HepG2 (cell line): ENCODE data around the gene ACVR1B. TPM values are rescaled to one million over a fixed set of nuclear protein-coding genes. Genes with fewer than 3 reads are reported as not detected.

Experiments
- ATAC-seq: fragments of 200-7000 bp; cut with Tn5 transposase; 3 replicates; pipeline ENCODE4 v1.9.1; 2020; ENCODE audit warnings: mild to moderate bottlenecking, moderate library complexity
- BruUV-seq: library from RNA; stranded (reverse); fragments of 400-500 nt; replicated peaks from 2 replicates; lab custom pipeline; 2021; lab: Mats Ljungman, UMichigan
- CTCF ChIA-PET: fragments of 300-600 bp; formaldehyde crosslinking; extraction: SDS; loops from one replicate; lab custom pipeline; 2021; ENCODE audit warnings: low total read pairs, inconsistent platforms, low intra/inter-chr PET ratio; lab: Yijun Ruan, JAX
- POLR2A ChIA-PET: fragments of 350-600 bp; sonication (Branson Sonifier 250); formaldehyde crosslinking; loops from one replicate; lab custom pipeline; 2020; ENCODE audit warnings: antibody characterized with exemption, inconsistent platforms; lab: Yijun Ruan, JAX
- DNase-seq: peaks from one replicate; pipeline ENCODE4 v3.0.0-alpha.2; 2015; ENCODE audit warnings: low spot score
- FAIRE-seq: peaks from 3 replicates; lab custom pipeline; 2011; peaks lifted over from hg19 to GRCh38; lab: Jason Lieb, UNC
- H2AFZ ChIP-seq: one replicate; pipeline ENCODE4 v1.6.1; 2011; ENCODE audit warnings: low read length, inconsistent platforms
- H3K27ac ChIP-seq: fragments of 300-600 bp; 3 replicates; pipeline ENCODE4 v1.8.0; 2011; ENCODE audit warnings: mixed run types, mild to moderate bottlenecking, mixed read lengths, low read length, inconsistent platforms; ENCODE audit not compliant: insufficient read depth; ENCODE audit errors: extremely low read length
- H3K27me3 ChIP-seq, 2 experiments: fragments of 200-600 bp in 1 of 2; 2 replicates in 1 of 2; 3 replicates in 1 of 2; pipeline versions ENCODE4 v1.6.0 to v1.8.0; 2011; ENCODE audit warnings: low read length in 2 of 2, mild to moderate bottlenecking in 2 of 2, moderate library complexity in 2 of 2, inconsistent platforms in 1 of 2; ENCODE audit not compliant: insufficient read depth in 2 of 2, control insufficient read depth in 1 of 2
- H3K36me3 ChIP-seq, 2 experiments: fragments of 200-600 bp in 1 of 2; replicated peaks in 1 of 2; 2 replicates in 1 of 2; 3 replicates in 1 of 2; pipeline versions ENCODE4 v1.5.1 to v1.8.0; 2011; ENCODE audit warnings: low read length in 2 of 2, inconsistent platforms in 1 of 2; ENCODE audit not compliant: insufficient read depth in 2 of 2, control insufficient read depth in 1 of 2
- H3K4me1 ChIP-seq: 2 replicates; pipeline ENCODE4 v1.5.1; 2012; ENCODE audit warnings: low read length, inconsistent platforms; ENCODE audit not compliant: insufficient read depth
- H3K4me2 ChIP-seq: 2 replicates; pipeline ENCODE4 v1.6.0; 2011; ENCODE audit warnings: low read depth, low read length, inconsistent platforms
- H3K4me3 ChIP-seq, 3 experiments: fragments of 200-600 bp in 1 of 3; sonication (generic), shearing (Covaris generic) in 1 of 3; replicated peaks in 1 of 3; 2 replicates each; pipeline ENCODE4 v1.5.1; 2011 to 2016; ENCODE audit warnings: low read length in 3 of 3, inconsistent platforms in 2 of 3, low read depth in 2 of 3, mild to moderate bottlenecking in 2 of 3, control low read depth in 1 of 3, mixed read lengths in 1 of 3; ENCODE audit not compliant: insufficient read depth in 1 of 3
- H3K79me2 ChIP-seq: one replicate; pipeline ENCODE4 v1.6.1; 2011; ENCODE audit warnings: low read length, inconsistent platforms; ENCODE audit not compliant: insufficient read depth
- H3K9ac ChIP-seq: 2 replicates; pipeline ENCODE4 v1.6.0; 2011; ENCODE audit warnings: mild to moderate bottlenecking, low read depth, low read length, inconsistent platforms; ENCODE audit not compliant: insufficient read depth
- H3K9me3 ChIP-seq: 2 replicates; pipeline ENCODE4 v1.5.1; 2012; ENCODE audit warnings: mild to moderate bottlenecking, low read length
- H4K20me1 ChIP-seq: 2 replicates; pipeline ENCODE4 v1.6.0; 2011; ENCODE audit warnings: inconsistent platforms, mild to moderate bottlenecking, low read length, moderate library complexity; ENCODE audit not compliant: insufficient read depth
- ESRRA ChIP-seq: sonication (generic); formaldehyde crosslinking; IDR thresholded peaks from 2 replicates; pipeline ENCODE4 v1.5.1; 2020; ENCODE audit warnings: mild to moderate bottlenecking, low read depth, missing genetic modification reagents
- HNRNPL ChIP-seq: fragments of 200-400 bp; formaldehyde crosslinking; IDR thresholded peaks from 2 replicates; pipeline ENCODE4 v1.6.1; 2017; ENCODE audit warnings: mild to moderate bottlenecking, low read depth, low read length
- HOXD1 ChIP-seq: sonication (generic); formaldehyde crosslinking; IDR thresholded peaks from 2 replicates; pipeline ENCODE4 v1.5.0; 2020; ENCODE audit warnings: missing genetic modification reagents
- KLF16 ChIP-seq, 2 experiments: sonication (generic) in 1 of 2; formaldehyde crosslinking in 1 of 2; IDR thresholded peaks; 2 replicates each; pipeline versions ENCODE4 v1.6.1 to v1.8.0; 2016 to 2023; ENCODE audit warnings: missing genetic modification reagents in 2 of 2, missing compliant biosample characterization in 1 of 2
- MED13 ChIP-seq: sonication (generic); formaldehyde crosslinking; IDR thresholded peaks from 2 replicates; pipeline ENCODE4 v1.5.0; 2020; ENCODE audit warnings: missing genetic modification reagents
- MZF1 ChIP-seq: sonication (generic); formaldehyde crosslinking; IDR thresholded peaks from 2 replicates; pipeline ENCODE4 v1.8.1; 2023; ENCODE audit warnings: mild to moderate bottlenecking, missing genetic modification reagents, borderline replicate concordance
- TRIM24 ChIP-seq: sonication (generic); formaldehyde crosslinking; IDR thresholded peaks from 2 replicates; pipeline ENCODE4 v1.8.0; 2022; ENCODE audit warnings: mild to moderate bottlenecking, missing genetic modification reagents
- ZBTB3 ChIP-seq: sonication (generic); formaldehyde crosslinking; IDR thresholded peaks from 2 replicates; pipeline ENCODE4 v1.4.0; 2020; ENCODE audit warnings: low read depth, mild to moderate bottlenecking, moderate library complexity, missing genetic modification reagents, borderline replicate concordance
- ZBTB8A ChIP-seq: sonication (generic); formaldehyde crosslinking; IDR thresholded peaks from 2 replicates; pipeline ENCODE4 v1.4.0; 2020; ENCODE audit warnings: mild to moderate bottlenecking, low read depth, missing genetic modification reagents, borderline replicate concordance
- ZFP41 ChIP-seq: sonication (generic); formaldehyde crosslinking; IDR thresholded peaks from 2 replicates; pipeline ENCODE4 v1.4.0; 2020; ENCODE audit warnings: mild to moderate bottlenecking, missing genetic modification reagents, borderline replicate concordance
- ZNF225 ChIP-seq: sonication (generic); formaldehyde crosslinking; IDR thresholded peaks from 2 replicates; pipeline ENCODE4 v1.4.0; 2020; ENCODE audit warnings: mild to moderate bottlenecking, missing genetic modification reagents
- WGBS: methylation state at CpG from one replicate; pipeline ENCODE4 v1.1.6; 2017; ENCODE audit warnings: low lambda C conversion rate; 5-methylcytosine and 5-hydroxymethylcytosine counted together
- in situ Hi-C: cut with HindIII; loops from 2 replicates; pipeline ENCODE4 v1.10.0; 2017; ENCODE audit warnings: low pct_unique_long_range_greater_than_20kb; ENCODE audit not compliant: extremely low pct_ligation_motif_present
- intact Hi-C: fragments of 100-400 bp; cut with micrococcal nuclease; formaldehyde crosslinking; loops from one replicate; pipeline ENCODE4 v1.10.0; 2022; ENCODE audit not compliant: unreplicated experiment
- polyA plus RNA-seq, 8 experiments: library from polyadenylated mRNA; depleted of rRNA in 3 of 8; stranded (reverse) in 7 of 8; unstranded in 1 of 8; fragments of >200 nt; fragmentation: Illumina TruSeq in 4 of 8; extraction: Trizol in 4 of 8; gene quantifications; 2 replicates each; pipeline versions ENCODE4 v1.2.1 to v1.2.3, GENCODE V29; 2011 to 2016; ENCODE audit warnings: low read depth in 4 of 8, missing spikeins in 1 of 8, mixed read lengths in 1 of 8; ENCODE audit not compliant: insufficient read depth in 1 of 8
- total RNA-seq, 5 experiments: library from RNA; depleted of rRNA; stranded (reverse); fragments of >200 nt; fragmentation: Illumina TruSeq; extraction: Trizol; gene quantifications; 2 replicates each; pipeline ENCODE4 v1.2.3, GENCODE V29; 2016; ENCODE audit warnings: low read depth in 1 of 5
- TF ChIP-seq, protein P1 (sequence below): sonication (generic); formaldehyde crosslinking; IDR thresholded peaks from 2 replicates; pipeline ENCODE4 v1.4.0; 2020; ENCODE audit warnings: missing genetic modification reagents
- TF ChIP-seq, protein P2 (sequence below): fragments of 450-650 bp; IDR thresholded peaks from 2 replicates; pipeline ENCODE4 v1.6.1; 2017; ENCODE audit warnings: mild to moderate bottlenecking
- TF ChIP-seq, protein P3 (sequence below): sonication (generic); formaldehyde crosslinking; IDR thresholded peaks from 2 replicates; pipeline ENCODE4 v1.4.0; 2020; ENCODE audit warnings: low read depth, mild to moderate bottlenecking, missing genetic modification reagents

The ACVR1B gene
- total and polyA plus RNA-seq, 2 of the 13 experiments (the other 11 are each of a cell fraction or from before 2014, with no cell fraction given), result 8.9 to 12.1 TPM

DNA sequence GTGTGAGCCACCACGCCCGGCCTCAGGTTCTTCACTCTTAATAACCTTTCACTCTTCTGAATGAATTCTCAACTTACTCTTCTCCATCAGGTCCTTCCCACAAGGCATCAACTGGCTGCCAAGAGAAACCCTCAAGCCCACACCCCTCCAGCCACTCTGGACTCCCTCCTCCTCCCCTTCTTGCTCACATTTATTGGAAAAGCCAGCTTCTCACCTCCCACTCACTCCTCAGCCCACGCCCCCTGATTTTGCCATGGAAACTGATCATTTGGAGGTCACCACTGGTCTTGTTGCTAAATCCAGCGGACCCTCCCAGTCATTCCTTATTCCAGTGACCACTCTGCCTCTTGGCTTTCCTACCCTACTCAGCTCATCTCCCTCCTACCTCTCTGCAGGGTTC is 17.4 kb upstream of the ACVR1B start:
- WGBS, result 59% methylated on average over 4 of the region's 4 CpGs
- no peaks in the 10 kb centered on the region for H4K20me1 ChIP-seq
- no peak for TF ChIP-seq KLF16 (CRISPR knock-in tag; IDR thresholded peaks at IDR 0.05)
- no peak for TF ChIP-seq ZNF225 (CRISPR knock-in tag)
- TF ChIP-seq, protein P1, sequence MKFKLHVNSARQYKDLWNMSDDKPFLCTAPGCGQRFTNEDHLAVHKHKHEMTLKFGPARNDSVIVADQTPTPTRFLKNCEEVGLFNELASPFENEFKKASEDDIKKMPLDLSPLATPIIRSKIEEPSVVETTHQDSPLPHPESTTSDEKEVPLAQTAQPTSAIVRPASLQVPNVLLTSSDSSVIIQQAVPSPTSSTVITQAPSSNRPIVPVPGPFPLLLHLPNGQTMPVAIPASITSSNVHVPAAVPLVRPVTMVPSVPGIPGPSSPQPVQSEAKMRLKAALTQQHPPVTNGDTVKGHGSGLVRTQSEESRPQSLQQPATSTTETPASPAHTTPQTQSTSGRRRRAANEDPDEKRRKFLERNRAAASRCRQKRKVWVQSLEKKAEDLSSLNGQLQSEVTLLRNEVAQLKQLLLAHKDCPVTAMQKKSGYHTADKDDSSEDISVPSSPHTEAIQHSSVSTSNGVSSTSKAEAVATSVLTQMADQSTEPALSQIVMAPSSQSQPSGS (CRISPR knock-in tag), result no peak
- TF ChIP-seq MZF1, result no peak
- POLR2A ChIA-PET, result no interaction called here
- H3K9me3 ChIP-seq, result no peaks in the 10 kb centered on the region
- peaks cover 2 to 14% of the 10 kb centered on the region in 2 experiments; a peak in 3 of 5 replicates for H3K27me3 ChIP-seq
- no TSS peak for BruUV-seq
- H3K4me1 ChIP-seq, result no peaks in the 10 kb centered on the region
- no peak overlapping the region for H3K27ac ChIP-seq
- no peak overlapping the region for H3K4me2 ChIP-seq
- ATAC-seq (no peak), FAIRE-seq (no peak), DNase-seq (no peak)
- CTCF ChIA-PET, result no interaction called here
- H3K36me3 ChIP-seq, result no peaks in the 10 kb centered on the region
- no peak overlapping the region for H2AFZ ChIP-seq
- intact Hi-C loops, result no loop called here
- in situ Hi-C loops, result no loop called here
- no peak overlapping the region for H3K9ac ChIP-seq
- H3K4me3 ChIP-seq, result no peak overlapping the region
- no peaks in the 10 kb centered on the region for H3K79me2 ChIP-seq

GRCh38 chr12:51937926-51938325 is 13.6 kb upstream of the ACVR1B start:
- ChIA-PET CTCF (no interaction called here), POLR2A (no interaction called here)
- WGBS, result 14% methylated on average over 2 of the region's 2 CpGs
- no peaks in the 10 kb centered on the region for H3K36me3 ChIP-seq
- intact Hi-C loops (no loop called here), in situ Hi-C loops (no loop called here)
- H3K27ac ChIP-seq, result no peak overlapping the region
- H3K4me3 ChIP-seq, result no peak overlapping the region
- no peak overlapping the region for H3K9ac ChIP-seq
- no peaks in the 10 kb centered on the region for H3K9me3 ChIP-seq
- H3K27me3 ChIP-seq, result peaks cover 3 to 26% of the 10 kb centered on the region in 2 experiments; a peak in 4 of 5 replicates
- H3K4me1 ChIP-seq, result peaks cover 15% of the 10 kb centered on the region
- no peak overlapping the region for H2AFZ ChIP-seq
- ATAC-seq, result no peak
- H4K20me1 ChIP-seq, result no peaks in the 10 kb centered on the region
- DNase-seq, result no peak
- no peaks in the 10 kb centered on the region for H3K79me2 ChIP-seq
- no peak for FAIRE-seq
- no TSS peak for BruUV-seq
- no peak overlapping the region for H3K4me2 ChIP-seq
- TF ChIP-seq, protein P2, sequence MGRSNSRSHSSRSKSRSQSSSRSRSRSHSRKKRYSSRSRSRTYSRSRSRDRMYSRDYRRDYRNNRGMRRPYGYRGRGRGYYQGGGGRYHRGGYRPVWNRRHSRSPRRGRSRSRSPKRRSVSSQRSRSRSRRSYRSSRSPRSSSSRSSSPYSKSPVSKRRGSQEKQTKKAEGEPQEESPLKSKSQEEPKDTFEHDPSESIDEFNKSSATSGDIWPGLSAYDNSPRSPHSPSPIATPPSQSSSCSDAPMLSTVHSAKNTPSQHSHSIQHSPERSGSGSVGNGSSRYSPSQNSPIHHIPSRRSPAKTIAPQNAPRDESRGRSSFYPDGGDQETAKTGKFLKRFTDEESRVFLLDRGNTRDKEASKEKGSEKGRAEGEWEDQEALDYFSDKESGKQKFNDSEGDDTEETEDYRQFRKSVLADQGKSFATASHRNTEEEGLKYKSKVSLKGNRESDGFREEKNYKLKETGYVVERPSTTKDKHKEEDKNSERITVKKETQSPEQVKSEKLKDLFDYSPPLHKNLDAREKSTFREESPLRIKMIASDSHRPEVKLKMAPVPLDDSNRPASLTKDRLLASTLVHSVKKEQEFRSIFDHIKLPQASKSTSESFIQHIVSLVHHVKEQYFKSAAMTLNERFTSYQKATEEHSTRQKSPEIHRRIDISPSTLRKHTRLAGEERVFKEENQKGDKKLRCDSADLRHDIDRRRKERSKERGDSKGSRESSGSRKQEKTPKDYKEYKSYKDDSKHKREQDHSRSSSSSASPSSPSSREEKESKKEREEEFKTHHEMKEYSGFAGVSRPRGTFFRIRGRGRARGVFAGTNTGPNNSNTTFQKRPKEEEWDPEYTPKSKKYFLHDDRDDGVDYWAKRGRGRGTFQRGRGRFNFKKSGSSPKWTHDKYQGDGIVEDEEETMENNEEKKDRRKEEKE, result no peak
- TF ChIP-seq ZBTB3 (CRISPR knock-in tag) (no peak), ESRRA (CRISPR knock-in tag) (no peak), HOXD1 (no peak), HNRNPL (no peak), MED13 (CRISPR knock-in tag) (no peak), TRIM24 (CRISPR knock-in tag) (no peak), ZBTB8A (CRISPR knock-in tag) (no peak), ZFP41 (CRISPR knock-in tag) (no peak)
- TF ChIP-seq, protein P3, sequence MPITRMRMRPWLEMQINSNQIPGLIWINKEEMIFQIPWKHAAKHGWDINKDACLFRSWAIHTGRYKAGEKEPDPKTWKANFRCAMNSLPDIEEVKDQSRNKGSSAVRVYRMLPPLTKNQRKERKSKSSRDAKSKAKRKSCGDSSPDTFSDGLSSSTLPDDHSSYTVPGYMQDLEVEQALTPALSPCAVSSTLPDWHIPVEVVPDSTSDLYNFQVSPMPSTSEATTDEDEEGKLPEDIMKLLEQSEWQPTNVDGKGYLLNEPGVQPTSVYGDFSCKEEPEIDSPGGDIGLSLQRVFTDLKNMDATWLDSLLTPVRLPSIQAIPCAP (CRISPR knock-in tag), result no peak
